T-helper 1 cell treated with Interleukin-12 subunit alpha and Interleukin-12 subunit beta and Interleukin-4 antibody, amounts not matched to agents 30 μg/mL and 1 μg/mL, for 36 hours (primary cell): ENCODE data around the gene YIF1B.

Experiments
- H3K27ac Mint-ChIP-seq: one replicate; pipeline ENCODE4 v1.8.0; 2021; ENCODE audit warnings: mild to moderate bottlenecking, mixed read lengths
- H3K27me3 Mint-ChIP-seq: one replicate; pipeline ENCODE4 v1.8.0; 2021; ENCODE audit warnings: low read depth, mixed read lengths
- H3K36me3 Mint-ChIP-seq: one replicate; pipeline ENCODE4 v1.8.0; 2021; ENCODE audit warnings: low read depth, mixed read lengths
- H3K4me1 Mint-ChIP-seq: one replicate; pipeline ENCODE4 v1.8.0; 2021; ENCODE audit warnings: low read depth, mixed read lengths
- H3K4me3 Mint-ChIP-seq: one replicate; pipeline ENCODE4 v1.8.0; 2021; ENCODE audit warnings: mild to moderate bottlenecking, moderate library complexity, mixed read lengths
- H3K9me3 Mint-ChIP-seq: one replicate; pipeline ENCODE4 v1.8.0; 2021; ENCODE audit warnings: mixed read lengths

YIF1B gene

DNA sequence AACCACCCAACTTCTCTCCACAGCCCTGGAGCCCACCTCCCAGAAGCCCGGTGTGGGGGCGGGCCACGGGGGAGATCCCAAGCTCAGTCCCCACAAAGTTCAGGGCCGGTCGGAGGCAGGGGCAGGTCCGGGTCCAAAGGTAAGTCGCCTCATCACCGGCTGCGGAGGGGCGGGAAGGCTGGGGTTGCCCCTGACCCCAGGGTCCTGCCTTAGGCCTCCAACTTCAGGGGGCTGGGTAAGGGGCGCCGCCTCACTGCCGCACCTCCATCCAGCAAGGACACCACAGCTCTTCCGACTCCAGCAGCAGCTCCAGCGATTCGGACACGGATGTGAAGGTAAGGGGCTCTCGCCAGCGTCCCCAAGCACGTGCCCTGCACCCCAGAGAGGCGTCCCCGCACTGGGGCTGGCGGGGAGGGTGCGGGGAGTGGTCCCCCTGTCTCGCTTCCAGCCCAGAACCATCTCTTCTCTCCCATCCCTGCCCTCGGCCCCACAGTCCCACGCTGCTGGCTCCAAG lies 11.3 kb downstream of the YIF1B start:
- no peaks in the 10 kb centered on the region for H3K4me1 Mint-ChIP-seq
- no peak overlapping the region for H3K27ac Mint-ChIP-seq
- H3K9me3 Mint-ChIP-seq, result no peaks in the 10 kb centered on the region
- H3K4me3 Mint-ChIP-seq, result no peak overlapping the region
- H3K36me3 Mint-ChIP-seq, result peaks cover 8% of the 10 kb centered on the region
- H3K27me3 Mint-ChIP-seq, result no peaks in the 10 kb centered on the region

- no peak within 1 kb of the TSS for H3K27ac Mint-ChIP-seq
- no peaks in the 10 kb centered on the region for H3K9me3 Mint-ChIP-seq
- H3K36me3 Mint-ChIP-seq, result peaks cover 8% of the 10 kb centered on the region
- no peaks in the 10 kb centered on the region for H3K27me3 Mint-ChIP-seq
- H3K4me1 Mint-ChIP-seq, result no peaks in the 10 kb centered on the region
- H3K4me3 Mint-ChIP-seq, result no peak within 1 kb of the TSS
These were observed 12.0 kb downstream of the YIF1B start, which contains the start of gene C19orf33 for GRCh38 chr19:38303517-38304351. C19orf33 (plus strand) TSS chr19:38304251; CDS start chr19:38304262, 11 bp downstream.

DNA sequence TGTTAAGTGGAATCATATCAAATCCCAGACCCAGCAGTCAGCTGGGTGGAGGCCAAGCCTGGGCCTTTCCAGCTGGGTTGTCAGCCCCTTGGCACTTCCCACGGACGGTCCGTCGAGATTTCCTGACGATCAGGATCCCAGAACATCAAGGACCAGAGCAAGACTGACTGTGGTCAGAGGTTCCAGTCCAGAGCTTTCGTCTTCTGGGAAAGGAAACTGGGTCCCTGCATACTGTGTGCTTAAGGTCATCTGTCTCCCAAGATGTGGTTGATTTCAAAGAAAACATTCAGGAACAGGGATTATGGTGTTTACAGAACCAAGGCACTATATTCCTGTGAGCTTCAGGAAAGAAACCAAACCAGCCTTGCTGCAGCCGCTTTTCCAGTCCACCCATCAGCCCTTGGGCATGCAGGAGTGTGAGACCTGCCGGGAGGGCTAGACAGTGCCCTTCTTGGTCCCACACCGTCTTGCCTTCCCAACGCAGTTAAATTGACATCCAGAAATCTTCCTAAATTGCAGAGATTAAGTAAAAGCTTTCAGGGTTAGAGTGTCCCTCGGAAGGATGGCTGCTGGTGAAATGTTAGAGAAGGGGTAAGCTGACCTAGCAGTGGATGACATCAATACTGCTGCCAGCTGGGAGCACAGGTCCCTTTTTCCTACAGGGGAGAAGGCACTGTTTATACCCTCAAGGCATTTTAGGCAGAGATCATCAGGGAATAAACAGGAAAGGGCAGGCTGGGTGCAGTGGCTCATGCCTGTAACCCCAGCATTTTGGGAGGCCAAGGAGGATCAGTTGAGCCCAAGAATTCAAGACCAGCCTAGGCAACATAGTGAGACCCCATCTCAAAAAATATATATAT lies 16.7 kb downstream of the YIF1B start:
- Mint-ChIP-seq H3K27me3 (no peaks in the 10 kb centered on the region), H3K27ac (no peak overlapping the region), H3K4me3 (no peak overlapping the region), H3K4me1 (no peaks in the 10 kb centered on the region), H3K36me3 (no peaks in the 10 kb centered on the region), H3K9me3 (no peaks in the 10 kb centered on the region)

DNA sequence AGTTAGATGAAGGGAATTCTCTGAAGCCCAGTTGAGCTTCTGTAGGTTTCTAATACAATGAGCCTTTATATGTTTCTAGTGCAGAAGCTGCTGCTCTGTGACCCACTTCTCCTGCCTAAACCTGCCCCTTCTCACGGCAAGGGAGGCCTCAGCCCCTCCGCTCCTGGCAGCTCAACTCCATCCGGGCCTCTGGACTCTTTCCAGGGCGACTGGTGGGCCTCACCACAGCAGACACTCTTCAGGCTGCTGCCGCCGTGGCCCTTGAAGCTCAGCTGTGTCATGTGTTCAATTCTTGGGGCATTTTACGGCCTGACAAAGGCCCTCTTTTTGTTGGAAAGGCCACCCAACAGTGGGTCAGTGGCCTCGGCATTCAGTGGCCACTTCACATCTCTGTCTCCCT lies 21.7 kb downstream of the YIF1B start:
- Mint-ChIP-seq H3K4me3 (no peak overlapping the region), H3K4me1 (no peaks in the 10 kb centered on the region), H3K9me3 (no peaks in the 10 kb centered on the region), H3K36me3 (peaks cover 7% of the 10 kb centered on the region), H3K27me3 (no peaks in the 10 kb centered on the region), H3K27ac (no peak overlapping the region)

GRCh38 chr19:38293281-38293680 lies 22.5 kb downstream of the YIF1B start:
- no peak overlapping the region for H3K4me3 Mint-ChIP-seq
- H3K27ac Mint-ChIP-seq, result no peak overlapping the region
- H3K36me3 Mint-ChIP-seq, result peaks cover 7% of the 10 kb centered on the region
- no peaks in the 10 kb centered on the region for H3K27me3 Mint-ChIP-seq
- H3K4me1 Mint-ChIP-seq, result no peaks in the 10 kb centered on the region
- H3K9me3 Mint-ChIP-seq, result no peaks in the 10 kb centered on the region

DNA sequence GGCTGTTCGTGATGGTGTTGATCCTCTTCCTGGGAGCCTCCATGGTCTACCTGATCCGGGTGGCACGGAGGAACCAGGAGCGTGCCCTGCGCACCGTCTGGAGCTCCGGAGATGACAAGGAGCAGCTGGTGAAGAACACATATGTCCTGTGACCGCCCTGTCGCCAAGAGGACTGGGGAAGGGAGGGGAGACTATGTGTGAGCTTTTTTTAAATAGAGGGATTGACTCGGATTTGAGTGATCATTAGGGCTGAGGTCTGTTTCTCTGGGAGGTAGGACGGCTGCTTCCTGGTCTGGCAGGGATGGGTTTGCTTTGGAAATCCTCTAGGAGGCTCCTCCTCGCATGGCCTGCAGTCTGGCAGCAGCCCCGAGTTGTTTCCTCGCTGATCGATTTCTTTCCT lies 23.9 kb downstream of the YIF1B start:
- H3K4me1 Mint-ChIP-seq, result no peaks in the 10 kb centered on the region

GRCh38 chr19:38290631-38291147 lies 25.1 kb downstream of the YIF1B start:
- Mint-ChIP-seq H3K36me3 (peaks cover 11% of the 10 kb centered on the region), H3K9me3 (no peaks in the 10 kb centered on the region), H3K27ac (no peak overlapping the region), H3K4me3 (no peak overlapping the region), H3K27me3 (no peaks in the 10 kb centered on the region), H3K4me1 (no peaks in the 10 kb centered on the region)

More for the DNA sequence above, 23.9 kb downstream of the YIF1B start:
- H3K4me3 Mint-ChIP-seq, result no peak overlapping the region
- H3K36me3 Mint-ChIP-seq, result peaks cover 8% of the 10 kb centered on the region
- no peaks in the 10 kb centered on the region for H3K9me3 Mint-ChIP-seq
- no peak overlapping the region for H3K27ac Mint-ChIP-seq
- H3K27me3 Mint-ChIP-seq, result no peaks in the 10 kb centered on the region

GRCh38 chr19:38289955-38290354 lies 25.8 kb downstream of the YIF1B start:
- Mint-ChIP-seq H3K27ac (no peak overlapping the region), H3K4me3 (no peak overlapping the region), H3K27me3 (no peaks in the 10 kb centered on the region), H3K36me3 (peaks cover 11% of the 10 kb centered on the region), H3K4me1 (no peaks in the 10 kb centered on the region), H3K9me3 (no peaks in the 10 kb centered on the region)

DNA sequence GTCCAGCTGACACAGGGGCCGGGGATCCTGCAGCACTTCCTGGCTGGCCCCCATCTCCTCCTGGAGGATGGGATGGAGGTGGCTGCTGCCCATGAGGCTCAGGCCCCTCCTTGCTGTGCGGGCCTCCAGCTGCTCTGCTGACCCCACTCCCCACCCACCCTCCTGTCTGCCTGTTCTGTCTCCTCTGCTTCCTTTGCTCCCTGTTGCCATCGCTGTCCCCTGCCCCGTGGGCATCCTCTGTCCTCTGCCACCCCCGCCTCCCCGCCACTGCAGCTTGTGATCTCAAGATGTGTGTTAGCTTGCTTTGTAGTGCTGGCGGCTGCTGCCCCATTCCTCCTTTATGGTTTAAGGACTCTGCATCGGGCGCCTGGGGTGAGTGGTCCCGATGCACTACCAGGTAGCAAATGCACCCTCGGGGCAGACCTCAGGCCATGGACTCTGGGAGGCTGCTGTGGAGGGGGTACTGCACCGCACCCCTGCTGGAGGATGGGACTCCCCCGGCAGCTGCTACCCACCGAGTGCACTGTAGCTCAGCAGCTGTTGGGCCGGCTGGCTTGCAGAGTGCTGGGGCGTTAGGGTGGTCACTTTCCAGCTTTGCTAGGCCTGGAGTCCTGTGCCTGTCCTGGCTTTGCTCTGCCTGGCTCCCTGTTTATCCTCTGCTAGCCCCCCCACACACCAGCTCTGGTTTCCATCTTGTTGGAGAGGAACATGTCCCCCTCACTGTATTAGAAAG lies 27.5 kb downstream of the YIF1B start:
- H3K4me3 Mint-ChIP-seq, result no peak overlapping the region
- peaks cover 11% of the 10 kb centered on the region for H3K36me3 Mint-ChIP-seq
- H3K4me1 Mint-ChIP-seq, result peaks cover 3% of the 10 kb centered on the region
- H3K27ac Mint-ChIP-seq, result no peak overlapping the region
- H3K9me3 Mint-ChIP-seq, result no peaks in the 10 kb centered on the region
- no peaks in the 10 kb centered on the region for H3K27me3 Mint-ChIP-seq

GRCh38 chr19:38287604-38288003 lies 28.1 kb downstream of the YIF1B start:
- Mint-ChIP-seq H3K4me3 (no peak overlapping the region), H3K4me1 (peaks cover 5% of the 10 kb centered on the region), H3K36me3 (peaks cover 11% of the 10 kb centered on the region), H3K27me3 (no peaks in the 10 kb centered on the region), H3K27ac (no peak overlapping the region), H3K9me3 (no peaks in the 10 kb centered on the region)

DNA sequence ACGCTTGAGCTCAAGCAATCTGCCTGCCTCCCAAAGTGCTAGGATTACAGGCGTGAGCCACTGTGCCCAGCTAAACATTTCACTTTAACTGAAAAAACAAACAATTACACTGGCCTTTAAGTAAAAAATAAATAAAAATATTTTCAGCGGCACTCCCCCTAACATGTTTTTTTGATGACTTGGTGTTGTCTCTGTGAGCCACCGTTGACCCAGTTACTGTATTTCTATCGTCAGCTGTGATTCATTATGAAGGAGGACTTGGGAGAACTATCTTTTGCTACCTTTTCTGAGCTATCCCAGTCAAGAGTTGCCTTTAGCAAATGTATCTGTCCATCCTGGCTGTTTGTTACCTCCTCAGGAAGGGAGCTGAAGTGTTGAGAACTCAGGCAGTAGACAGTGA lies 30.2 kb downstream of the YIF1B start:
- H3K4me3 Mint-ChIP-seq, result no peak overlapping the region
- no peaks in the 10 kb centered on the region for H3K27me3 Mint-ChIP-seq
- H3K9me3 Mint-ChIP-seq, result no peaks in the 10 kb centered on the region
- no peak overlapping the region for H3K27ac Mint-ChIP-seq
- H3K36me3 Mint-ChIP-seq, result peaks cover 6% of the 10 kb centered on the region
- peaks cover 15% of the 10 kb centered on the region for H3K4me1 Mint-ChIP-seq

DNA sequence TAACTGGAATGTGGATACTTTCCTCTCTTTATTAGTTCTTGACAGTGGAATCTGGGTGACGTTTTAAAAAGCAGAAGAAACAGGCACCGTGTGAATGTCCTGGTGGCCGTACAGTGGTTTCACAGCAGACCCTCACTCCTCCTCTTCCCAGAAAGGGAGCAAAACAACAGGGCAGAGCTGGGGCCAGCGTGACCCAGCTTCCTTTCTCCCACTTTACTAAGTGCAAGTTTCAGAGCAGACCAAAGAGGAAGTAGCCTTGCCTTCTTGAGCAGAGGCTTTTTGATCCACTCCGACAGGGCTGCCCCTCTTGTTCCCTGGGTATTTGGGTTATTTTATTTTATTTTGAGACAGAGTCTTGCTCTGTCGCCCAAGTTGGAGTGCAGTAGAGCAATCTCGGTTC lies 31.3 kb downstream of the YIF1B start:
- H3K4me1 Mint-ChIP-seq, result peaks cover 15% of the 10 kb centered on the region
- H3K27me3 Mint-ChIP-seq, result no peaks in the 10 kb centered on the region
- H3K9me3 Mint-ChIP-seq, result no peaks in the 10 kb centered on the region
- H3K4me3 Mint-ChIP-seq, result no peak overlapping the region
- H3K27ac Mint-ChIP-seq, result no peak overlapping the region
- H3K36me3 Mint-ChIP-seq, result peaks cover 4% of the 10 kb centered on the region

GRCh38 chr19:38283271-38283670 lies 32.5 kb downstream of the YIF1B start:
- Mint-ChIP-seq H3K4me1 (peaks cover 15% of the 10 kb centered on the region), H3K27ac (no peak overlapping the region), H3K36me3 (peaks cover 4% of the 10 kb centered on the region), H3K27me3 (no peaks in the 10 kb centered on the region), H3K9me3 (no peaks in the 10 kb centered on the region), H3K4me3 (no peak overlapping the region)
